Measurements from ENCODE around the gene SLC28A1. TPM values are rescaled to one million over a fixed set of nuclear protein-coding genes. Genes with fewer than 3 reads are reported as not detected.

SLC28A1 gene
- total RNA-seq, 4 donors from 2014 or later, result 0.47 TPM; not detected in 3

DNA sequence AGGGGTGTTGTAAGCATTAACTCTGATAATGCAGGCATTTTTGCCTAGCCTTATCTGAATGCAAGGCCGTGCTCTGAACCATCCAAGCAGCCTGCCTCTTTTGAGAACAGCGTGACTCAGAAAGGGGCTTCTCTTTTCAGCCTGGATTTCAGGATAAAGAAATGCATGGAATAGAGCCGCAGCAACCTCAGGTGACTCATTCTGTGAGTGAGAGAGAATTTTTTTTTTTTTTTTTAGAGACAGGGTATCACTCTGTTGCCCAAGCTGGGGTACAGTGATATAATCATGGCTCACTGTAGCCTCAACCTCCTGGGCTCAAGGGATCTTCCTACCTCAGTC, 76.6 kb downstream of the SLC28A1 start:
- intact Hi-C loops (cut with DNase I; ENCODE audit: low total_unique reads), result no loop called here
- Histone ChIP-seq H3K27me3 (no peaks in the 10 kb centered on the region), H3K4me1 (no peaks in the 10 kb centered on the region), H3K27ac (no peak overlapping the region), H3K9me3 (no peaks in the 10 kb centered on the region), H3K4me3 (no peak overlapping the region), H3K36me3 (peaks cover 0 to 3% of the 10 kb centered on the region in 2 donors)
- in situ Hi-C loops (cut with MboI; ENCODE audit: low sequenced_read_pairs in 4 of 4), result loop anchor here in 1 of 4 donors (10.0 kb wide), 1 partner anchor 64 kb away; no protein-coding TSS in a partner anchor
- ATAC-seq (no peak), DNase-seq (no peak)
- TF ChIP-seq, protein P1, sequence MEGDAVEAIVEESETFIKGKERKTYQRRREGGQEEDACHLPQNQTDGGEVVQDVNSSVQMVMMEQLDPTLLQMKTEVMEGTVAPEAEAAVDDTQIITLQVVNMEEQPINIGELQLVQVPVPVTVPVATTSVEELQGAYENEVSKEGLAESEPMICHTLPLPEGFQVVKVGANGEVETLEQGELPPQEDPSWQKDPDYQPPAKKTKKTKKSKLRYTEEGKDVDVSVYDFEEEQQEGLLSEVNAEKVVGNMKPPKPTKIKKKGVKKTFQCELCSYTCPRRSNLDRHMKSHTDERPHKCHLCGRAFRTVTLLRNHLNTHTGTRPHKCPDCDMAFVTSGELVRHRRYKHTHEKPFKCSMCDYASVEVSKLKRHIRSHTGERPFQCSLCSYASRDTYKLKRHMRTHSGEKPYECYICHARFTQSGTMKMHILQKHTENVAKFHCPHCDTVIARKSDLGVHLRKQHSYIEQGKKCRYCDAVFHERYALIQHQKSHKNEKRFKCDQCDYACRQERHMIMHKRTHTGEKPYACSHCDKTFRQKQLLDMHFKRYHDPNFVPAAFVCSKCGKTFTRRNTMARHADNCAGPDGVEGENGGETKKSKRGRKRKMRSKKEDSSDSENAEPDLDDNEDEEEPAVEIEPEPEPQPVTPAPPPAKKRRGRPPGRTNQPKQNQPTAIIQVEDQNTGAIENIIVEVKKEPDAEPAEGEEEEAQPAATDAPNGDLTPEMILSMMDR (IDR thresholded peaks at IDR 0.05 in 4 of 5, conservative IDR thresholded peaks at IDR 0.05 in 1 of 5), result no peak
- no peak for TF ChIP-seq POLR2A (IDR thresholded peaks at IDR 0.05)

DNA sequence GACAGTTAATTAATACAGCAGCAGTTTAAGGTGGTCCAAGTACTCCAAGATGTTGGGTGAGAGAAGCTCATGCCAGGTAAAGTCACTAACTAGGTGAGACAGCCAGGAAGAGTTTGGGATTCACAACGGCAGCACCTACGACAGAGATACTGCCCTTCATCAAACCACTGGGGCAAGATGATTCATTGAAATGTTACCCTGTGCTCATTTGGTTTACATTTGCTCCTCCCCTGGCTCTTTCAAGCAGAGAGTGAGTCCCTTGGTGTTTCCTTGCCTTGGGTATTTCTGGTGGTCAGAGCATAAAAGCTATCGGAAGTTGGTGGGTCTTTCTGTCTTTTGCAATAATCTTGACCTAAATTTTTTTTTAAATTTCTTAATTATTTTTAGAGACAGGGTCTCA, 77.2 kb downstream of the SLC28A1 start:
- Histone ChIP-seq H3K4me3 (no peak overlapping the region), H3K27me3 (no peaks in the 10 kb centered on the region), H3K9me3 (no peaks in the 10 kb centered on the region), H3K36me3 (peaks cover 0 to 3% of the 10 kb centered on the region in 2 donors), H3K27ac (no peak overlapping the region), H3K4me1 (no peaks in the 10 kb centered on the region)
- DNase-seq (no peak), ATAC-seq (no peak)
- in situ Hi-C loops (cut with MboI; ENCODE audit: low sequenced_read_pairs in 4 of 4) (loop anchor here in 1 of 4 donors (10.0 kb wide), 1 partner anchor 63 kb away; no protein-coding TSS in a partner anchor), intact Hi-C loops (cut with DNase I; ENCODE audit: low total_unique reads) (no loop called here)
- no peak for TF ChIP-seq POLR2A (IDR thresholded peaks at IDR 0.05)
- TF ChIP-seq, protein P1 (IDR thresholded peaks at IDR 0.05 in 4 of 5, conservative IDR thresholded peaks at IDR 0.05 in 1 of 5), result no peak

- Histone ChIP-seq H3K9me3 (no peaks in the 10 kb centered on the region), H3K27me3 (no peaks in the 10 kb centered on the region), H3K4me3 (no peak overlapping the region), H3K36me3 (peaks cover 0 to 2% of the 10 kb centered on the region in 2 donors), H3K4me1 (no peaks in the 10 kb centered on the region), H3K27ac (no peak overlapping the region)
- TF ChIP-seq POLR2A (IDR thresholded peaks at IDR 0.05), result no peak
- TF ChIP-seq, protein P1 (IDR thresholded peaks at IDR 0.05 in 4 of 5, conservative IDR thresholded peaks at IDR 0.05 in 1 of 5), result no peak
- intact Hi-C loops (cut with DNase I; ENCODE audit: low total_unique reads) (no loop called here), in situ Hi-C loops (cut with MboI; ENCODE audit: low sequenced_read_pairs in 4 of 4) (loop anchor here in 1 of 4 donors (10.0 kb wide), 1 partner anchor 62 kb away; no protein-coding TSS in a partner anchor)
- no peak for DNase-seq
- no peak for ATAC-seq
Observed at GRCh38 chr15:84962955-84963354, 78.5 kb downstream of the SLC28A1 start.

- DNase-seq (no peak), ATAC-seq (no peak)
- Histone ChIP-seq H3K9me3 (no peaks in the 10 kb centered on the region), H3K4me1 (no peaks in the 10 kb centered on the region), H3K27ac (no peak overlapping the region), H3K4me3 (no peak overlapping the region), H3K36me3 (no peaks in the 10 kb centered on the region), H3K27me3 (no peaks in the 10 kb centered on the region)
- in situ Hi-C loops (cut with MboI; ENCODE audit: low sequenced_read_pairs in 4 of 4), result loop anchor here in 1 of 4 donors (10.0 kb wide), 1 partner anchor 57 kb away; no protein-coding TSS in a partner anchor
- TF ChIP-seq POLR2A (IDR thresholded peaks at IDR 0.05), result no peak
- TF ChIP-seq, protein P1 (IDR thresholded peaks at IDR 0.05 in 4 of 5, conservative IDR thresholded peaks at IDR 0.05 in 1 of 5), result no peak
- intact Hi-C loops (cut with DNase I; ENCODE audit: low total_unique reads), result no loop called here
Observed at GRCh38 chr15:84967380-84967779, 82.9 kb downstream of the SLC28A1 start.

DNA sequence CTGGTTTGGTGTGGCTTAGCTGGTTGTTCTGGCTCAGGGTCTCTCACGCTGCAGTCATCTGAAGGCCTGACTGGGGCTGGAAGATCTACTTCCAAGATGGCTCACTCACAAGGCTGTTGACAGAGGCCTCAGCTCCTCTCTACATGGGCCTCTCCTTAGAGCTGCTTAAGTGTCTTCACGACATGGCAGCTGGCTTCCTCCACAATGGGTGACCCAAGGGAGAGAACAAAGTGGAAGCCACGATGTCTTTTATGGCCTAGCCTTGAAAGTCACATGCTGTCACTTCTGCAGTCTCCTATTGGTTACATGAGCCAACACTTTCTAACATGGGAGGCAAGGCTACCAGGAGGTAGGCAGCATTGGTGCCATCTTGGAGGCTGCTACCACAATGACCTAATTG, 83.8 kb downstream of the SLC28A1 start:
- Histone ChIP-seq H3K4me3 (no peak overlapping the region), H3K27me3 (no peaks in the 10 kb centered on the region), H3K9me3 (no peaks in the 10 kb centered on the region), H3K4me1 (no peaks in the 10 kb centered on the region), H3K36me3 (no peaks in the 10 kb centered on the region), H3K27ac (no peak overlapping the region)
- TF ChIP-seq, protein P1 (IDR thresholded peaks at IDR 0.05 in 4 of 5, conservative IDR thresholded peaks at IDR 0.05 in 1 of 5), result no peak
- no peak for TF ChIP-seq POLR2A (IDR thresholded peaks at IDR 0.05)
- in situ Hi-C loops (cut with MboI; ENCODE audit: low sequenced_read_pairs in 4 of 4), result loop anchor here in 1 of 4 donors (10.0 kb wide), 1 partner anchor 56 kb away; no protein-coding TSS in a partner anchor
- intact Hi-C loops (cut with DNase I; ENCODE audit: low total_unique reads), result no loop called here
- ATAC-seq (no peak), DNase-seq (no peak)

Measured in gastrocnemius medialis (tissue), 4 donors.